ENCODE data around the gene STX8. TPM values are rescaled to one million over a fixed set of nuclear protein-coding genes. Genes with fewer than 3 reads are reported as not detected.

STX8 gene
- total RNA-seq, 1 donor from 2014 or later: 54.8 TPM

DNA sequence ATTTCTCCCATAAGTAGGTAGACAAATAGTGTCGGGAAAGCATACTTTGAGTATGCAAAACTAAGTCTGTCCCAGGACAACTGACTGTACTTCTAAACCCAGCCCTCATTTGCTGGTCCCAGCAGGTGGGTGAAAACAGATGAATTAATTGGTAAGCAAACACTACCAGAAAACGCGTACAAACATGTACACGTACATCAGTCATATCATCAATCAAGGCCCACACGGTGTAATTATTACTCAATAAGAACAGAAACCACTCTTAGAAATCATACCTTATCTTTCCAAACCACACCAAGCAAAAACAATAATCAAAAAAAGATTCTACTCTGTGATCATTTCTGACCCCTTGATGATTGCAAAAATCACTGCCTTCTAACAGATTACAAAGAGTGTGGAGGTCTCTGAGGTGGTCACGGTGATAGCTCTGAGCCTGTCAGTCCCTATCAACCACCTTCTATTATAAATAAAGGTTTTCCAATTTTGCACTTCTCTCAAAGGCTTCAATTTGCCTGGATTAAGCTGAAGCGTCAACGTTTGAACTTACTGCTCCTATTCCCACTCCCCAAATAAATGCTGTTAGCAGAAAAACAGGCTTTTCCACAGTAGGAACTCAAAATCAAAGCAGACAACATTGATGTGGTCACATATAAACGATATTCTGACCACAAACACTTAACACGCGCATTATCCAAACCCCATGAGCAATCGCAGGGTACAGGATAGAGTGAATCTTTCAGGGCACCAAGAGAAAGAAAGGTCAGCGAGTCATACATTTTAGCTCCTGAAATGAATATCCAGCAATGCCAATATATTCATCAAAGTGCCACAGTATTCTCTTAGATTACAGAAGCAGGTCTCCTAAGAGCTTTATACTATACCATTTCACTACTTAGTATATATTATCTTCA lies 211.9 kb downstream of the STX8 start:
- no peaks in the 10 kb centered on the region for H4K20me1 ChIP-seq (ENCODE audit: insufficient read depth, low read length)
- H3K4me2 ChIP-seq (ENCODE audit: low read length): peak overlapping the region; percentile 23
- H3K4me3 ChIP-seq (ENCODE audit: insufficient read depth, low read depth, low read length): no peak overlapping the region
- Mint-ChIP-seq H3K27me3 (ENCODE audit: low read depth, unreplicated experiment) (no peaks in the 10 kb centered on the region), H3K27ac (ENCODE audit: unreplicated experiment) (no peak overlapping the region), H3K4me3 (ENCODE audit: unreplicated experiment) (no peak overlapping the region), H3K4me1 (ENCODE audit: low read depth, unreplicated experiment) (peaks cover 31% of the 10 kb centered on the region), H3K36me3 (ENCODE audit: low read depth, unreplicated experiment) (no peaks in the 10 kb centered on the region), H3K9me3 (ENCODE audit: unreplicated experiment) (no peaks in the 10 kb centered on the region)
- H3K27ac ChIP-seq (ENCODE audit: low read depth, low read length): no peak overlapping the region
- H2AFZ ChIP-seq (ENCODE audit: low read depth, low read length): no peak overlapping the region
- H3K9ac ChIP-seq (ENCODE audit: low read length): no peak overlapping the region
- DNase-seq (ENCODE audit: low read depth): peak; percentile 81
- FAIRE-seq: peak; percentile 66
- TF ChIP-seq, protein P1, sequence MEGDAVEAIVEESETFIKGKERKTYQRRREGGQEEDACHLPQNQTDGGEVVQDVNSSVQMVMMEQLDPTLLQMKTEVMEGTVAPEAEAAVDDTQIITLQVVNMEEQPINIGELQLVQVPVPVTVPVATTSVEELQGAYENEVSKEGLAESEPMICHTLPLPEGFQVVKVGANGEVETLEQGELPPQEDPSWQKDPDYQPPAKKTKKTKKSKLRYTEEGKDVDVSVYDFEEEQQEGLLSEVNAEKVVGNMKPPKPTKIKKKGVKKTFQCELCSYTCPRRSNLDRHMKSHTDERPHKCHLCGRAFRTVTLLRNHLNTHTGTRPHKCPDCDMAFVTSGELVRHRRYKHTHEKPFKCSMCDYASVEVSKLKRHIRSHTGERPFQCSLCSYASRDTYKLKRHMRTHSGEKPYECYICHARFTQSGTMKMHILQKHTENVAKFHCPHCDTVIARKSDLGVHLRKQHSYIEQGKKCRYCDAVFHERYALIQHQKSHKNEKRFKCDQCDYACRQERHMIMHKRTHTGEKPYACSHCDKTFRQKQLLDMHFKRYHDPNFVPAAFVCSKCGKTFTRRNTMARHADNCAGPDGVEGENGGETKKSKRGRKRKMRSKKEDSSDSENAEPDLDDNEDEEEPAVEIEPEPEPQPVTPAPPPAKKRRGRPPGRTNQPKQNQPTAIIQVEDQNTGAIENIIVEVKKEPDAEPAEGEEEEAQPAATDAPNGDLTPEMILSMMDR (IDR thresholded peaks at IDR 0.05; ENCODE audit: insufficient read depth, low read depth, low read length): no peak
- TF ChIP-seq EZH2 (IDR thresholded peaks at IDR 0.05; ENCODE audit: insufficient read depth, low read length): no peak
- H3K9me3 ChIP-seq (ENCODE audit: insufficient read depth, low read depth, low read length): no peaks in the 10 kb centered on the region
- no peaks in the 10 kb centered on the region for H3K79me2 ChIP-seq (ENCODE audit: insufficient read depth, low read length)
- H3K27me3 ChIP-seq (ENCODE audit: insufficient read depth, low read length): no peaks in the 10 kb centered on the region
- peaks cover 26% of the 10 kb centered on the region for H3K4me1 ChIP-seq (ENCODE audit: insufficient read depth, low read length)
- H3K36me3 ChIP-seq (ENCODE audit: insufficient read depth, low read length): no peaks in the 10 kb centered on the region

DNA sequence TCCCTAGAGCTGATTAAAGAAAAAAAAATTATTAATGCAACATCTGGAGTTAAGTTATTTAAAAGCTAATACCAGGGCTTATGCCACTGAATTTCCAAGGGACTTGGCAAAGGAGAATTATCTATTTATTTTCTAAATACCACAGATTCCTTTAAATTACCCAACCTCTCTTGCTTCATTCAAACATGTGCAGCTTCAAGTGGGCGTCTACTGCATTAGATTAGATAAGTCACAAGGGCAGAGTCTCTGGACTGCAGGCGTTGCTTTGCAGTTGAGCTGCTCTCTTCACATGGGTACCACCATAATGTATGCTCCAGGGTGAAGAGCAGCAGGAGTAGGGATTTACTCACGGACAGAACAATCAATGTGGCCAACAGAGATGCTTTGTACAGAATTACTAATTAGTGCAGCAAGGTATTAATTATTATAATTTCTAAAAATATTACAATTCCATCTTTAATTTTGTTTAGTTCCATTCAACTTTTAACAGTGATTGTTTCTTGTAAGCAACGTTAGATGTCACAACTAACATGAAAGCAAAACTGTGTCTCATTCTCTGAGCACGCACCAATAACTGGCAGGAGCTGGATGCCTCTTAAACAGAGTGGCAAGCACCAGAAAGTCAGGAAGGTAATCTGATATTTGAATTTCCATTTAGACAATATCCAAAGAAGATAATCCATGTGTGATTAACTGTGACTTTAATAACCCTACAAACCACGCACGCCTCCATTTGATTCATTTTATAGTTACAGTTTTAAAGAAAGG lies 214.2 kb downstream of the STX8 start:
- Mint-ChIP-seq H3K4me1 (ENCODE audit: low read depth, unreplicated experiment) (peaks cover 13% of the 10 kb centered on the region), H3K27me3 (ENCODE audit: low read depth, unreplicated experiment) (no peaks in the 10 kb centered on the region), H3K4me3 (ENCODE audit: unreplicated experiment) (no peak overlapping the region), H3K27ac (ENCODE audit: unreplicated experiment) (no peak overlapping the region), H3K9me3 (ENCODE audit: unreplicated experiment) (no peaks in the 10 kb centered on the region), H3K36me3 (ENCODE audit: low read depth, unreplicated experiment) (no peaks in the 10 kb centered on the region)
- DNase-seq (ENCODE audit: low read depth) (peak; percentile 63), FAIRE-seq (no peak)
- Histone ChIP-seq H3K79me2 (ENCODE audit: insufficient read depth, low read length) (no peaks in the 10 kb centered on the region), H3K36me3 (ENCODE audit: insufficient read depth, low read length) (no peaks in the 10 kb centered on the region), H3K27ac (ENCODE audit: low read depth, low read length) (no peak overlapping the region), H3K27me3 (ENCODE audit: insufficient read depth, low read length) (no peaks in the 10 kb centered on the region), H3K4me2 (ENCODE audit: low read length) (peak overlapping the region; percentile 55), H2AFZ (ENCODE audit: low read depth, low read length) (no peak overlapping the region), H3K4me3 (ENCODE audit: insufficient read depth, low read depth, low read length) (no peak overlapping the region), H3K9me3 (ENCODE audit: insufficient read depth, low read depth, low read length) (no peaks in the 10 kb centered on the region), H3K9ac (ENCODE audit: low read length) (no peak overlapping the region), H4K20me1 (ENCODE audit: insufficient read depth, low read length) (no peaks in the 10 kb centered on the region), H3K4me1 (ENCODE audit: insufficient read depth, low read length) (peaks cover 22% of the 10 kb centered on the region)
- TF ChIP-seq, protein P1 (IDR thresholded peaks at IDR 0.05; ENCODE audit: insufficient read depth, low read depth, low read length): no peak
- TF ChIP-seq EZH2 (IDR thresholded peaks at IDR 0.05; ENCODE audit: insufficient read depth, low read length): no peak

All from astrocyte (in vitro differentiated cells and primary cell).